K562 (cell line): Measurements from ENCODE around the gene LZTS2. TPM values are rescaled to one million over a fixed set of nuclear protein-coding genes. Genes with fewer than 3 reads are reported as not detected.
A peak's percentile ranks its signal among the peaks of the same experiment; 100 is the strongest.

ENCODE experiments used
- ASH1L ChIP-seq: fragments of 450-650 bp; IDR thresholded peaks from 2 replicates; pipeline ENCODE4 v1.6.1; 2018; ENCODE audit warnings: borderline replicate concordance, mild to moderate bottlenecking, low read depth; ENCODE audit not compliant: partially characterized antibody
- ATF1 ChIP-seq, 2 experiments: fragments of 450-650 bp in 1 of 2; IDR thresholded peaks; 2 replicates each; pipeline ENCODE4 v1.6.1; 2016; ENCODE audit warnings: missing compliant biosample characterization in 1 of 2, missing genetic modification characterization in 1 of 2
- CHD2 ChIP-seq: IDR thresholded peaks from 2 replicates; pipeline ENCODE4 v1.6.1; 2011; ENCODE audit warnings: low read depth, low read length
- E2F6 ChIP-seq, 2 experiments: IDR thresholded peaks; 2 replicates each; pipeline ENCODE4 v1.6.1; 2011; ENCODE audit warnings: borderline replicate concordance in 1 of 2, control low read depth in 1 of 2, low read depth in 1 of 2, low read length in 1 of 2, mild to moderate bottlenecking in 1 of 2, mixed read lengths in 1 of 2, moderate library complexity in 1 of 2; ENCODE audit not compliant: insufficient read depth in 1 of 2, insufficient read length in 1 of 2, poor library complexity in 1 of 2, severe bottlenecking in 1 of 2; ENCODE audit errors: extremely low read depth in 1 of 2
- EGR1 ChIP-seq: fragments of 450-650 bp; conservative IDR thresholded peaks from 2 replicates; pipeline ENCODE4 v1.6.1; 2017; ENCODE audit warnings: mild to moderate bottlenecking
- ESRRA ChIP-seq: fragments of 450-650 bp; IDR thresholded peaks from 2 replicates; pipeline ENCODE4 v1.6.1; 2014; ENCODE audit warnings: low read depth, mild to moderate bottlenecking, moderate library complexity, borderline replicate concordance
- EWSR1 ChIP-seq: fragments of 450-650 bp; IDR thresholded peaks from 2 replicates; pipeline ENCODE4 v1.6.1; 2018; ENCODE audit warnings: borderline replicate concordance, mild to moderate bottlenecking, low read depth, moderate library complexity; ENCODE audit not compliant: partially characterized antibody
- FOXP4 ChIP-seq: sonication (generic); formaldehyde crosslinking; IDR thresholded peaks from 2 replicates; pipeline ENCODE4 v1.8.0; 2022; ENCODE audit warnings: mild to moderate bottlenecking, missing genetic modification reagents, borderline replicate concordance
- HDAC6 ChIP-seq: IDR thresholded peaks from 2 replicates; pipeline ENCODE4 v1.6.1; 2012; ENCODE audit warnings: low read depth, mild to moderate bottlenecking, control low read depth, inconsistent platforms, low read length, moderate library complexity
- KDM5B ChIP-seq: fragments of 200-600 bp; sonication (generic); IDR thresholded peaks from 2 replicates; pipeline ENCODE4 v1.6.1; 2012; ENCODE audit warnings: low read depth, mild to moderate bottlenecking, moderate library complexity, low read length, control low read depth, inconsistent platforms; ENCODE audit not compliant: insufficient replicate concordance
- NEUROD1 ChIP-seq: fragments of 150-350 bp; IDR thresholded peaks from 2 replicates; pipeline ENCODE4 v1.6.1; 2014; ENCODE audit warnings: borderline replicate concordance, low read length, low read depth; ENCODE audit not compliant: partially characterized antibody
- NFYB ChIP-seq: IDR thresholded peaks from 2 replicates; pipeline ENCODE4 v1.6.1; 2011; ENCODE audit warnings: mild to moderate bottlenecking, moderate library complexity; ENCODE audit not compliant: insufficient read length; ENCODE audit errors: extremely low read depth
- PRDM10 ChIP-seq: fragments of 450-650 bp; IDR thresholded peaks from 2 replicates; pipeline ENCODE4 v1.6.1; 2018; ENCODE audit not compliant: partially characterized antibody
- RBM25 ChIP-seq: fragments of 200-400 bp; formaldehyde crosslinking; IDR thresholded peaks from 2 replicates; pipeline ENCODE4 v1.6.1; 2018; ENCODE audit warnings: low read length, low read depth, moderate library complexity; ENCODE audit not compliant: severe bottlenecking
- ZBTB5 ChIP-seq: fragments of 450-650 bp; IDR thresholded peaks from 2 replicates; pipeline ENCODE4 v1.6.1; 2017; ENCODE audit warnings: antibody characterized with exemption
- ZNF133 ChIP-seq: fragments of 250-450 bp; sonication (Bioruptor Pico); IDR thresholded peaks from 2 replicates; pipeline ENCODE4 v1.4.0; 2020; ENCODE audit warnings: mild to moderate bottlenecking
- ZNF274 ChIP-seq: IDR thresholded peaks from 2 replicates; pipeline ENCODE4 v1.6.1; 2011; ENCODE audit warnings: low read depth, mild to moderate bottlenecking, low read length, moderate library complexity, borderline replicate concordance
- polyA plus RNA-seq, 8 experiments: library from polyadenylated mRNA; depleted of rRNA in 4 of 8; stranded (reverse) in 5 of 8; unstranded in 3 of 8; fragments of >200 nt; fragmentation: Nextera tagmentation in 2 of 8; fragmentation: Illumina TruSeq in 1 of 8; extraction: Ambion mirVana in 2 of 8; extraction: Trizol in 1 of 8; gene quantifications; 2 replicates each; pipeline versions ENCODE4 v1.2.1 to v1.2.3, GENCODE V29; 2011 to 2014; ENCODE audit warnings: inconsistent platforms in 1 of 8, missing spikeins in 1 of 8
- total RNA-seq, 7 experiments: library from RNA; depleted of rRNA in 6 of 7; stranded (reverse); fragments of >200 nt in 6 of 7; fragmentation: Illumina TruSeq in 2 of 7; extraction: Trizol in 2 of 7; gene quantifications; 2 replicates each; pipeline versions ENCODE4 v1.2.1 to v1.2.3, GENCODE V29; 2011 to 2021; ENCODE audit warnings: low replicate concordance in 1 of 7

Gene LZTS2
- total and polyA plus RNA-seq, 9 of the 15 experiments (the other 6 are each of a cell fraction or from before 2014, with no cell fraction given) = 0.23 to 42.5 (median 14.7) TPM

- no peak for TF ChIP-seq FOXP4 (CRISPR knock-in tag)
- TF ChIP-seq ATF1 (CRISPR knock-in tag; IDR thresholded peaks at IDR 0.05) = no peak
- TF ChIP-seq ATF1 (tag; IDR thresholded peaks at IDR 0.05) = peak; percentile 40; the same call in 1 of the 2 replicates
- peak; percentile 98 for TF ChIP-seq NFYB
- peak; percentile 50 for TF ChIP-seq ASH1L
- no peak for TF ChIP-seq ZBTB5
- TF ChIP-seq KDM5B = peak; percentile 1
- TF ChIP-seq EGR1 = peak; percentile 80
- no peak for TF ChIP-seq HDAC6
- TF ChIP-seq ESRRA = peak; percentile 15; the same call in 1 of the 2 replicates
- TF ChIP-seq ZNF274 = no peak
- peak; percentile 75 for TF ChIP-seq CHD2
- TF ChIP-seq PRDM10 = peak; percentile 39
- TF ChIP-seq NEUROD1 = peak; percentile 38
- no peak for TF ChIP-seq EWSR1
- no peak for TF ChIP-seq ZNF133 (CRISPR knock-in tag)
- peak; percentile 98 for TF ChIP-seq RBM25
- peak in 1 of 2 experiments; percentile 10 for TF ChIP-seq E2F6 (IDR thresholded peaks at IDR 0.05; ENCODE audit: borderline replicate concordance in 1 of 2, extremely low read depth in 1 of 2, insufficient read depth in 1 of 2, insufficient read length in 1 of 2, low read depth in 1 of 2, low read length in 1 of 2, poor library complexity in 1 of 2, severe bottlenecking in 1 of 2)
These were observed 31.7 kb downstream of the LZTS2 start, which contains the start of the genes PDZD7 and SFXN3 (continued) for GRCh38 chr10:101031128-101031795.
